GM12891 (cell line): ENCODE results near the gene CERS6.

Source experiments
- PAX5 ChIP-seq: IDR thresholded peaks from 2 replicates; pipeline ENCODE4 v1.6.1; 2011; ENCODE audit warnings: low read length, moderate library complexity, mild to moderate bottlenecking; ENCODE audit not compliant: insufficient read depth, severe bottlenecking
- POLR2A ChIP-seq: IDR thresholded peaks from 2 replicates; pipeline ENCODE4 v1.6.1; 2011; ENCODE audit warnings: low read depth, low read length, control low read depth
- POLR2AphosphoS5 ChIP-seq: IDR thresholded peaks from 2 replicates; pipeline ENCODE4 v1.6.1; 2011; ENCODE audit warnings: low read depth, low read length, control low read depth
- POU2F2 ChIP-seq: IDR thresholded peaks from 2 replicates; pipeline ENCODE4 v1.6.1; 2011; ENCODE audit warnings: low read depth, mild to moderate bottlenecking, control low read depth, low read length, moderate library complexity
- SPI1 ChIP-seq: IDR thresholded peaks from 2 replicates; pipeline ENCODE4 v1.6.1; 2011; ENCODE audit warnings: low read depth, low read length, control low read depth
- TAF1 ChIP-seq: IDR thresholded peaks from 2 replicates; pipeline ENCODE4 v1.6.1; 2011; ENCODE audit warnings: low read depth, low read length, control low read depth

- TF ChIP-seq POLR2A (no peak), TAF1 (no peak), POLR2AphosphoS5 (no peak), PAX5 (no peak), SPI1 (peak; percentile 56), POU2F2 (no peak)
Measured at GRCh38 chr2:168455645-168456520, at the start of gene CERS6.
